Sigmoid colon (tissue), 7 donors: ENCODE data around the gene WHAMM. TPM values are rescaled to one million over a fixed set of nuclear protein-coding genes. Genes with fewer than 3 reads are reported as not detected.

Experiments used
- DNase-seq: peaks from one replicate; pipeline ENCODE4 v3.0.0-alpha.2; 2019
- H3K27ac ChIP-seq, 4 donors: fragments of 200-600 bp; sonication (generic); one replicate each; pipeline ENCODE4 v1.5.1; 2016 to 2019; ENCODE audit warnings: mild to moderate bottlenecking in 1 of 4
- H3K27me3 ChIP-seq, 3 donors: fragments of 200-600 bp; sonication (generic); one replicate each; pipeline ENCODE4 v1.5.1; 2019; ENCODE audit warnings: mild to moderate bottlenecking in 1 of 3
- H3K36me3 ChIP-seq, 4 donors: fragments of 200-600 bp; sonication (generic); one replicate each; pipeline ENCODE4 v1.5.1; 2016 to 2019
- H3K4me1 ChIP-seq, 4 donors: fragments of 200-600 bp; sonication (generic); one replicate each; pipeline ENCODE4 v1.5.1; 2017 to 2019
- H3K4me3 ChIP-seq, 4 donors: fragments of 200-600 bp; sonication (generic); one replicate each; pipeline ENCODE4 v1.5.1; 2017 to 2019; ENCODE audit warnings: mild to moderate bottlenecking in 2 of 4, moderate library complexity in 1 of 4
- H3K9me3 ChIP-seq, 4 donors: fragments of 200-600 bp in 3 of 4; sonication (generic) in 3 of 4; one replicate each; pipeline versions ENCODE4 v1.5.1 to v1.6.1; 2013 to 2019
- CTCF ChIP-seq, 4 experiments: fragments of 450-650 bp in 3 of 4; fragments of 200-600 bp in 1 of 4; IDR thresholded peaks; one replicate each; pipeline ENCODE4 v1.5.1; 2016 to 2019; ENCODE audit warnings: antibody characterized with exemption in 4 of 4, mild to moderate bottlenecking in 3 of 4, moderate library complexity in 2 of 4
- EP300 ChIP-seq, 4 donors: sonication (generic); formaldehyde crosslinking; IDR thresholded peaks; one replicate each; pipeline ENCODE4 v1.6.1; 2017; ENCODE audit warnings: antibody characterized with exemption in 4 of 4
- POLR2A ChIP-seq, 2 donors: fragments of 450-650 bp; IDR thresholded peaks; one replicate each; pipeline ENCODE4 v1.6.1; 2016; ENCODE audit warnings: antibody characterized with exemption in 2 of 2, mild to moderate bottlenecking in 2 of 2, moderate library complexity in 2 of 2
- POLR2AphosphoS5 ChIP-seq, 4 donors: sonication (generic); formaldehyde crosslinking; IDR thresholded peaks; one replicate each; pipeline ENCODE4 v1.6.1; 2017; ENCODE audit warnings: antibody characterized with exemption in 4 of 4
- WGBS, 2 donors: extraction: QIAGEN DNeasy Blood & Tissue Kit; methylation state at CpG; one replicate each; pipeline ENCODE4 v1.1.7; 2013; 5-methylcytosine and 5-hydroxymethylcytosine counted together
- intact Hi-C: fragments of 100-400 bp; cut with DNase I; formaldehyde crosslinking; loops from one replicate; pipeline ENCODE4 v1.15.1; 2023
- polyA plus RNA-seq, 3 donors: library from polyadenylated mRNA; stranded (reverse); fragments of 200-250 nt; gene quantifications; one replicate each; pipeline ENCODE4 v1.2.3, GENCODE V29; 2013
- total RNA-seq, 4 donors: library from RNA; depleted of rRNA; stranded (reverse); fragments of >200 nt; gene quantifications; one replicate each; pipeline ENCODE4 v1.1.0, GENCODE V29; 2016
- donor health status: healthy with polysubstance abuse.
- donor health status: Bipolar disorder and iron deficiency.
- donor health status: healthy.

Gene WHAMM
- total and polyA plus RNA-seq, 7 donors: 4.4 to 10.5 (median 7.6) TPM

- Histone ChIP-seq H3K27ac (no peak overlapping the region), H3K4me3 (no peak overlapping the region), H3K36me3 (peaks cover 48 to 99% (median 87%) of the 10 kb centered on the region in 4 donors), H3K27me3 (no peaks in the 10 kb centered on the region), H3K9me3 (no peaks in the 10 kb centered on the region), H3K4me1 (peaks cover 0 to 12% (median 0%) of the 10 kb centered on the region in 4 donors)
- 95 to 96% methylated on average over 5 of the region's 5 CpGs for WGBS, 2 donors
- TF ChIP-seq POLR2AphosphoS5 (IDR thresholded peaks at IDR 0.05) (no peak), POLR2A (IDR thresholded peaks at IDR 0.05) (no peak), CTCF (IDR thresholded peaks at IDR 0.05) (no peak), EP300 (IDR thresholded peaks at IDR 0.05) (no peak)
- intact Hi-C loops: no loop called here
- no peak for DNase-seq
These were observed 22.6 kb downstream of the WHAMM start for GRCh38 chr15:82831894-82832600.

- peaks cover 48 to 99% (median 82%) of the 10 kb centered on the region in 4 donors for H3K36me3 ChIP-seq
- WGBS, 2 donors: 63 to 89% methylated on average over 13 of the region's 13 CpGs
- no peaks in the 10 kb centered on the region for H3K27me3 ChIP-seq
- H3K27ac ChIP-seq: no peak overlapping the region
- H3K4me1 ChIP-seq: peaks cover 0 to 12% (median 0%) of the 10 kb centered on the region in 4 donors
- intact Hi-C loops: no loop called here
- no peak for DNase-seq
- no peak for TF ChIP-seq EP300 (IDR thresholded peaks at IDR 0.05)
- TF ChIP-seq CTCF (IDR thresholded peaks at IDR 0.05): no peak
- TF ChIP-seq POLR2A (IDR thresholded peaks at IDR 0.05): no peak
- TF ChIP-seq POLR2AphosphoS5 (IDR thresholded peaks at IDR 0.05): no peak
- no peak overlapping the region for H3K4me3 ChIP-seq
- H3K9me3 ChIP-seq: no peaks in the 10 kb centered on the region
These were observed 23.4 kb downstream of the WHAMM start for GRCh38 chr15:82832601-82833361.

GRCh38 chr15:82833362-82833682 lies 23.9 kb downstream of the WHAMM start:
- no peak for DNase-seq
- H3K27ac ChIP-seq: no peak overlapping the region
- H3K27me3 ChIP-seq: no peaks in the 10 kb centered on the region
- TF ChIP-seq POLR2AphosphoS5 (IDR thresholded peaks at IDR 0.05) (no peak), POLR2A (IDR thresholded peaks at IDR 0.05) (no peak), CTCF (IDR thresholded peaks at IDR 0.05) (no peak), EP300 (IDR thresholded peaks at IDR 0.05) (no peak)
- peaks cover 43 to 95% (median 77%) of the 10 kb centered on the region in 4 donors for H3K36me3 ChIP-seq
- H3K4me1 ChIP-seq: peaks cover 0 to 12% (median 0%) of the 10 kb centered on the region in 4 donors
- H3K4me3 ChIP-seq: no peak overlapping the region
- intact Hi-C loops: no loop called here
- WGBS, 2 donors: 95 to 98% methylated on average over 4 of the region's 4 CpGs
- H3K9me3 ChIP-seq: no peaks in the 10 kb centered on the region

GRCh38 chr15:82835391-82835917 lies 26.0 kb downstream of the WHAMM start:
- Histone ChIP-seq H3K4me3 (no peak overlapping the region), H3K27me3 (no peaks in the 10 kb centered on the region), H3K27ac (no peak overlapping the region), H3K4me1 (peaks cover 0 to 12% (median 0%) of the 10 kb centered on the region in 4 donors), H3K36me3 (peaks cover 41 to 74% (median 63%) of the 10 kb centered on the region in 4 donors), H3K9me3 (no peaks in the 10 kb centered on the region)
- intact Hi-C loops: no loop called here
- DNase-seq: no peak
- WGBS, 2 donors: 98% methylated on average over 7 of the region's 7 CpGs
- TF ChIP-seq EP300 (IDR thresholded peaks at IDR 0.05): no peak
- TF ChIP-seq POLR2AphosphoS5 (IDR thresholded peaks at IDR 0.05): no peak
- TF ChIP-seq POLR2A (IDR thresholded peaks at IDR 0.05): no peak
- no peak for TF ChIP-seq CTCF (IDR thresholded peaks at IDR 0.05)
